ENCODE measurements around the gene GNAL. TPM values are rescaled to one million over a fixed set of nuclear protein-coding genes. Genes with fewer than 3 reads are reported as not detected.
A peak's percentile ranks its signal among the peaks of the same experiment; 100 is the strongest.

GNAL gene
- total RNA-seq, 2 donors from 2014 or later = 2.7 to 4.4 TPM

GRCh38 chr18:11857177-11857887, 168.3 kb downstream of the GNAL start:
- Histone ChIP-seq H3K36me3 (no peaks in the 10 kb centered on the region), H3K4me1 (peaks cover 0 to 26% of the 10 kb centered on the region in 2 donors), H3K9me3 (no peaks in the 10 kb centered on the region), H3K27me3 (no peaks in the 10 kb centered on the region), H3K4me3 (no peak overlapping the region), H3K27ac (peak overlapping the region; percentile 77 to 81)
- peak; percentile 95 for DNase-seq (ENCODE audit: low spot score)
- TF ChIP-seq CTCF (IDR thresholded peaks at IDR 0.05) = no peak

- Histone ChIP-seq H3K27me3 (no peaks in the 10 kb centered on the region), H3K27ac (peak overlapping the region in 1 of 2 donors; percentile 11), H3K4me1 (peaks cover 0 to 10% of the 10 kb centered on the region in 2 donors), H3K4me3 (no peak overlapping the region), H3K9me3 (no peaks in the 10 kb centered on the region), H3K36me3 (no peaks in the 10 kb centered on the region)
- no peak for DNase-seq (ENCODE audit: low spot score)
- no peak for TF ChIP-seq CTCF (IDR thresholded peaks at IDR 0.05)
These were observed 170.3 kb downstream of the GNAL start for GRCh38 chr18:11859282-11859830.

- Histone ChIP-seq H3K27ac (peak overlapping the region in 1 of 2 donors; percentile 11), H3K4me1 (peaks cover 0 to 10% of the 10 kb centered on the region in 2 donors), H3K9me3 (no peaks in the 10 kb centered on the region), H3K27me3 (no peaks in the 10 kb centered on the region), H3K36me3 (no peaks in the 10 kb centered on the region), H3K4me3 (no peak overlapping the region)
- DNase-seq (ENCODE audit: low spot score) = peak; percentile 56
- TF ChIP-seq CTCF (IDR thresholded peaks at IDR 0.05) = no peak
These were observed 170.9 kb downstream of the GNAL start for GRCh38 chr18:11859903-11860407.

- DNase-seq (ENCODE audit: low spot score) = peak; percentile 46
- H3K4me3 ChIP-seq = no peak overlapping the region
- H3K27ac ChIP-seq = no peak overlapping the region
- no peaks in the 10 kb centered on the region for H3K27me3 ChIP-seq
- H3K4me1 ChIP-seq = peaks cover 0 to 10% of the 10 kb centered on the region in 2 donors
- no peaks in the 10 kb centered on the region for H3K36me3 ChIP-seq
- H3K9me3 ChIP-seq = no peaks in the 10 kb centered on the region
- no peak for TF ChIP-seq CTCF (IDR thresholded peaks at IDR 0.05)
These were observed 171.8 kb downstream of the GNAL start for GRCh38 chr18:11860594-11861450.

- Histone ChIP-seq H3K4me1 (peaks cover 0 to 4% of the 10 kb centered on the region in 2 donors), H3K4me3 (no peak overlapping the region), H3K27ac (no peak overlapping the region), H3K27me3 (no peaks in the 10 kb centered on the region), H3K36me3 (no peaks in the 10 kb centered on the region), H3K9me3 (no peaks in the 10 kb centered on the region)
- no peak for DNase-seq (ENCODE audit: low spot score)
- no peak for TF ChIP-seq CTCF (IDR thresholded peaks at IDR 0.05)
These were observed 172.7 kb downstream of the GNAL start for GRCh38 chr18:11861583-11862288.

Measured in right atrium auricular region (tissue), 2 donors.